HEK293T (cell line): ENCODE data around the gene LMX1B.

Experiments used
- BHLHE40 ChIP-seq: fragments of 450-650 bp; IDR thresholded peaks from 2 replicates; pipeline ENCODE4 v1.6.1; 2016; ENCODE audit warnings: mild to moderate bottlenecking, moderate library complexity, borderline replicate concordance
- FOXK2 ChIP-seq: fragments of 450-650 bp; IDR thresholded peaks from 2 replicates; pipeline ENCODE4 v1.6.1; 2016; ENCODE audit warnings: mild to moderate bottlenecking
- LEF1 ChIP-seq: fragments of 450-650 bp; IDR thresholded peaks from 2 replicates; pipeline ENCODE4 v1.6.1; 2017; ENCODE audit warnings: mild to moderate bottlenecking, borderline replicate concordance

DNA sequence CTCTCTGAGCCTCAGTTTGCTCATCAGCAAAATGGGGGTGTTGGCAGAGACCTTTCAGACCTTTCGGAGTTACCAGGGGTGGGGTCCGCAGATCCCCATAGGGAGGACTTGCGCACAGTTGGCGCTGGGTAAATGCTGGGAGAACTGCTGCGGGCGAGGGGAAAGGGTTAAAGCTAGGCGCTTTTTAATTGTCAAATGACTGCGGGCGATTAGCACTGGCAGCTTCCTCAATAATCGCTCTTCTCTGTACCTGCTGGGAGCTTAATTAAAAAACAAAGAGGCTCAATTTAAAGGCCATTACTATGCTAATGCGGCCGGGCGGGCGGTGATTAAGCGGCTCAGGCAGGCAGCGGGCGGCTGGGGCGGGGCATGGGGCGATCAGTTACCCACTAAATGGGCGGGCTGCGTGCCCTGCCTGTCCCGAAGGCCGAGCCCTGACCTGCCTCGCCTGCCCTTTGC, 63.0 kb downstream of the LMX1B start:
- TF ChIP-seq FOXK2 = no peak
- TF ChIP-seq LEF1 = no peak
- no peak for TF ChIP-seq BHLHE40
